Esophagus muscularis mucosa (tissue), 4 donors: ENCODE results near the gene C1QTNF5. TPM values are rescaled to one million over a fixed set of nuclear protein-coding genes. Genes with fewer than 3 reads are reported as not detected.

ENCODE experiments used
- DNase-seq: peaks from one replicate; pipeline ENCODE4 v3.0.0-alpha.2; 2017; ENCODE audit errors: extremely low spot score
- H3K27ac ChIP-seq, 4 donors: fragments of 200-600 bp; sonication (generic); replicated peaks in 1 of 4; 1 replicate in 3 of 4; 2 replicates in 1 of 4; pipeline ENCODE4 v1.5.1; 2016 to 2019; ENCODE audit warnings: mild to moderate bottlenecking in 1 of 4
- H3K27me3 ChIP-seq, 4 donors: fragments of 200-600 bp; sonication (generic); one replicate each; pipeline versions ENCODE4 v1.5.1 to v1.6.0; 2016 to 2019
- H3K36me3 ChIP-seq, 4 donors: fragments of 200-600 bp; sonication (generic); one replicate each; pipeline ENCODE4 v1.5.1; 2016 to 2019
- H3K4me1 ChIP-seq, 4 donors: fragments of 200-600 bp; sonication (generic); one replicate each; pipeline ENCODE4 v1.5.1; 2016 to 2019
- H3K4me3 ChIP-seq, 4 donors: fragments of 200-600 bp; sonication (generic); 1 replicate in 2 of 4; 2 replicates in 2 of 4; pipeline ENCODE4 v1.5.1; 2016 to 2019; ENCODE audit warnings: mild to moderate bottlenecking in 4 of 4, moderate library complexity in 1 of 4
- H3K9me3 ChIP-seq, 4 donors: fragments of 200-600 bp; sonication (generic); 1 replicate in 3 of 4; 2 replicates in 1 of 4; pipeline ENCODE4 v1.5.1; 2016 to 2019
- EP300 ChIP-seq: sonication (generic); formaldehyde crosslinking; IDR thresholded peaks from one replicate; pipeline ENCODE4 v1.6.1; 2017; ENCODE audit warnings: antibody characterized with exemption
- POLR2A ChIP-seq: fragments of 450-650 bp; IDR thresholded peaks from one replicate; pipeline ENCODE4 v1.6.1; 2017; ENCODE audit warnings: antibody characterized with exemption, moderate library complexity, mild to moderate bottlenecking, low read depth
- POLR2AphosphoS5 ChIP-seq, 2 donors: sonication (generic); formaldehyde crosslinking; IDR thresholded peaks; one replicate each; pipeline ENCODE4 v1.6.1; 2017; ENCODE audit warnings: antibody characterized with exemption in 2 of 2
- WGBS: methylation state at CpG from one replicate; pipeline ENCODE4 v1.1.5; 2018; 5-methylcytosine and 5-hydroxymethylcytosine counted together
- intact Hi-C: fragments of 100-400 bp; cut with DNase I; formaldehyde crosslinking; loops from one replicate; pipeline ENCODE4 v1.15.1; 2023
- total RNA-seq, 4 donors: library from RNA; depleted of rRNA; stranded (reverse); fragments of >200 nt; gene quantifications; one replicate each; pipeline versions ENCODE4 v1.1.0 to v1.2.1, GENCODE V29; 2016
- TF ChIP-seq, protein P1 (sequence below), 3 experiments: fragments of 200-600 bp in 2 of 3; fragments of 450-650 bp in 1 of 3; sonication (generic) in 2 of 3; IDR thresholded peaks; one replicate each; pipeline ENCODE4 v1.5.1; 2017 to 2019; ENCODE audit warnings: antibody characterized with exemption in 3 of 3, mild to moderate bottlenecking in 2 of 3, moderate library complexity in 1 of 3

C1QTNF5 gene
- total RNA-seq, 4 donors from 2014 or later: 23.7 to 74.3 (median 51.6) TPM

GRCh38 chr11:119323532-119324033, 17.1 kb downstream of the C1QTNF5 start:
- no peak for DNase-seq
- 10% methylated on average over 8 of the region's 8 CpGs for WGBS
- Histone ChIP-seq H3K27me3 (no peaks in the 10 kb centered on the region), H3K9me3 (no peaks in the 10 kb centered on the region), H3K27ac (peak overlapping the region; percentile 98 to 99 (median 98)), H3K36me3 (no peaks in the 10 kb centered on the region), H3K4me3 (no peak overlapping the region), H3K4me1 (peaks cover 42 to 55% (median 49%) of the 10 kb centered on the region in 4 donors)
- intact Hi-C loops: loop anchor here (5.0 kb wide), 1 partner anchor 116 kb away; the partner anchor contains the start of gene CBL
- TF ChIP-seq, protein P1, sequence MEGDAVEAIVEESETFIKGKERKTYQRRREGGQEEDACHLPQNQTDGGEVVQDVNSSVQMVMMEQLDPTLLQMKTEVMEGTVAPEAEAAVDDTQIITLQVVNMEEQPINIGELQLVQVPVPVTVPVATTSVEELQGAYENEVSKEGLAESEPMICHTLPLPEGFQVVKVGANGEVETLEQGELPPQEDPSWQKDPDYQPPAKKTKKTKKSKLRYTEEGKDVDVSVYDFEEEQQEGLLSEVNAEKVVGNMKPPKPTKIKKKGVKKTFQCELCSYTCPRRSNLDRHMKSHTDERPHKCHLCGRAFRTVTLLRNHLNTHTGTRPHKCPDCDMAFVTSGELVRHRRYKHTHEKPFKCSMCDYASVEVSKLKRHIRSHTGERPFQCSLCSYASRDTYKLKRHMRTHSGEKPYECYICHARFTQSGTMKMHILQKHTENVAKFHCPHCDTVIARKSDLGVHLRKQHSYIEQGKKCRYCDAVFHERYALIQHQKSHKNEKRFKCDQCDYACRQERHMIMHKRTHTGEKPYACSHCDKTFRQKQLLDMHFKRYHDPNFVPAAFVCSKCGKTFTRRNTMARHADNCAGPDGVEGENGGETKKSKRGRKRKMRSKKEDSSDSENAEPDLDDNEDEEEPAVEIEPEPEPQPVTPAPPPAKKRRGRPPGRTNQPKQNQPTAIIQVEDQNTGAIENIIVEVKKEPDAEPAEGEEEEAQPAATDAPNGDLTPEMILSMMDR (IDR thresholded peaks at IDR 0.05): peak; percentile 82 to 88 (median 87)
- no peak for TF ChIP-seq EP300
- TF ChIP-seq POLR2A: no peak
- peak; percentile 50 to 63 for TF ChIP-seq POLR2AphosphoS5 (IDR thresholded peaks at IDR 0.05)

DNA sequence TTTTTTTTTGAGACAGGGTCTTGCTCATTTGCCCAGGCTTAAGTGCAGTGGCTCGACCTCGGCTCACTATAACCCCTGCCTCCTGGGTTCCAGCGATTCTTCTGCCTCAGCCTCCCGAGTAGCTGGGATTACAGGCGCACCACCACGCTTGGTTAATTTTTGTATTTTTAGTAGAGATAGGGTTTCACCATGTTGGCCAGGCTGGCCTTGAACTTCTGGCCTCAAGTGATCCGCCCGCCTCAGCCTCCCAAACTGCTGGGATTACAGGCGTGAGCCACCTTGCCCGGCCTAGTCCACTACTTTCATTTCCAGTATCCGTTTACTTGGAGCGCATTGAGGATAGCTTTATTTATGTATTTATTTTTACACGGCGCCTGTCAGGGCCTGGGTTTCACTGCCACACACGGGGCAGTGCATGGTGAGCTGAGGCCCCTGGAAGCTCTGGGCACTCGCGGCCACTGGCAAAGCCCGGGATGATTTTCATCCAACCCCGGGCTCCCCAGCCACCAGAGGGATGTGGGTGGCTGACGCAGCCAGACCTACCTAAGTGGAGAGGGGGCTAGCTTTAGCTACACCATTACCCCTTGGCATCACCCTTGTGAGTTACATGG, 17.7 kb downstream of the C1QTNF5 start:
- TF ChIP-seq EP300 (no peak), POLR2A (no peak), POLR2AphosphoS5 (IDR thresholded peaks at IDR 0.05) (no peak)
- TF ChIP-seq, protein P1 (IDR thresholded peaks at IDR 0.05): no peak
- 92% methylated on average over 18 of the region's 20 CpGs for WGBS
- Histone ChIP-seq H3K27ac (peak overlapping the region; percentile 98 to 99 (median 98)), H3K27me3 (no peaks in the 10 kb centered on the region), H3K4me1 (peaks cover 48 to 60% (median 55%) of the 10 kb centered on the region in 4 donors), H3K9me3 (no peaks in the 10 kb centered on the region), H3K4me3 (no peak overlapping the region), H3K36me3 (no peaks in the 10 kb centered on the region)
- no peak for DNase-seq
- intact Hi-C loops: loop anchor here (5.0 kb wide), 1 partner anchor 116 kb away; the partner anchor contains the start of gene CBL

DNA sequence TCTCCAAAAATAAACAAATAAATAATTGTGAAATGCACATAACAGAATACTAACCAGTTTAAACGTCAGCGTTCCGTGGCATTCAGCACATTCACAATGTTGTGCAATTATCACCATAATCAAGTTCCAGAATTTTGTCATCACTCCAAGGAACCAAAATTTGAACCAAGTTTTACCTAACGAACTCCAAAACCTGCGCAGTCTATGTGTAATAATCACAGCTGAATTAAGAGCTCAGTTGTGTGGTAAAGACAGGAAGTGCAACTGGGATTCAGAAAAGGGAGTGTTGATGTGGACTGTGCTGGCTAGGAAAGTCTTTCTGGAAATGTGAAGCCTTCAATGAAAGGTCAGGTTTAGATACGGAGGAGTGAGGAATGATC, 18.3 kb downstream of the C1QTNF5 start:
- H3K36me3 ChIP-seq: no peaks in the 10 kb centered on the region
- H3K27me3 ChIP-seq: no peaks in the 10 kb centered on the region
- 60% methylated on average over 6 of the region's 6 CpGs for WGBS
- H3K27ac ChIP-seq: peak overlapping the region; percentile 98 to 99 (median 98)
- H3K4me1 ChIP-seq: peaks cover 54 to 67% (median 62%) of the 10 kb centered on the region in 4 donors
- no peaks in the 10 kb centered on the region for H3K9me3 ChIP-seq
- peak overlapping the region in 2 of 4 donors; percentile 55 to 64 for H3K4me3 ChIP-seq
- intact Hi-C loops: loop anchor here (5.0 kb wide), 1 partner anchor 115 kb away; the partner anchor contains the start of gene CBL
- TF ChIP-seq EP300 (no peak), POLR2AphosphoS5 (IDR thresholded peaks at IDR 0.05) (no peak), POLR2A (no peak)
- TF ChIP-seq, protein P1 (IDR thresholded peaks at IDR 0.05): peak in 1 of 3 experiments; percentile 24
- DNase-seq: no peak

DNA sequence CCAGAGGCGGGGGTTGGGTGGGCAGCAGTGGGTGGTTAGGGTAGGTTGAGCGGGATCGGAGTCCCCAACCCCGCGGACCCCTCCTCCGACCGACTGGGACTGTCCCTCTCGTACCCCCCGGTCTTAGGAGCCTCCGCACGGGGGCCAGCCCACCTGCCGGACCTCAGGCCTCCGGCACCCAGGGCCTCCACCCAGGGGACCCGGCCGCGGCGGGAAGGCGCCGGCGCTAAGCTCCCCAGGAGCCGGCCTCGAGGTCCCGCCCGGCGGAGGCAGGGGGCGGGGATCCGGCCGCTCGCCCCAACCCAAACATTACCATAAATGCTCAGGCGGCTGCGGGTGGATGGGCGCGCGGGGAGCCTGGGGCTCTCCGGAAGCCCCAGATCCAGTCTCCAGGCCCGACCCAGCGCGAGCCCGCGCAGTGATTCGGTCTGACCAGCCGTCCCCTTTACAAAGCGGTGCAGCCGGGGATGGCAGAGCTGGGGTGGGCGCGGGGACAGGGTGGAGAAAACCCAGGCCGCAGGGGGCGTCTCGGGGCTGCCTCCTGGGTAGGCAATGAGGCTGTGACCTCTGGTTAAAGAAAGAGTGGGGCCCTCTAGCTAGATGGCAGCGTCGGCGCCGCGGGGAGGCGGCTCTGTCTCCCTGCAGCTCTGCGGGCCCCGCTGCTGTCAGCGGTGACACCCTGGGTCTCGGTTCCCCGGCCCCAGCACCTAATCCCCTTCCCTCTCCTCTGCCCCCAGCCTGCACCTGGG, 19.7 kb downstream of the C1QTNF5 start:
- Histone ChIP-seq H3K27me3 (no peaks in the 10 kb centered on the region), H3K9me3 (no peaks in the 10 kb centered on the region), H3K27ac (peak overlapping the region; percentile 98 to 99 (median 98)), H3K4me3 (peak overlapping the region; percentile 55 to 64 (median 58)), H3K4me1 (peaks cover 61 to 80% (median 70%) of the 10 kb centered on the region in 4 donors), H3K36me3 (no peaks in the 10 kb centered on the region)
- 9% methylated on average over 33 of the region's 60 CpGs for WGBS
- TF ChIP-seq EP300 (no peak), POLR2AphosphoS5 (IDR thresholded peaks at IDR 0.05) (peak; percentile 84 to 96), POLR2A (peak; percentile 70)
- TF ChIP-seq, protein P1 (IDR thresholded peaks at IDR 0.05): no peak
- DNase-seq: peak; percentile 92
- intact Hi-C loops: loop anchor here (5.0 kb wide), 1 partner anchor 114 kb away; the partner anchor contains the start of gene CBL
